ENCODE data around the gene EPHA1.

EPHA1 gene

DNA sequence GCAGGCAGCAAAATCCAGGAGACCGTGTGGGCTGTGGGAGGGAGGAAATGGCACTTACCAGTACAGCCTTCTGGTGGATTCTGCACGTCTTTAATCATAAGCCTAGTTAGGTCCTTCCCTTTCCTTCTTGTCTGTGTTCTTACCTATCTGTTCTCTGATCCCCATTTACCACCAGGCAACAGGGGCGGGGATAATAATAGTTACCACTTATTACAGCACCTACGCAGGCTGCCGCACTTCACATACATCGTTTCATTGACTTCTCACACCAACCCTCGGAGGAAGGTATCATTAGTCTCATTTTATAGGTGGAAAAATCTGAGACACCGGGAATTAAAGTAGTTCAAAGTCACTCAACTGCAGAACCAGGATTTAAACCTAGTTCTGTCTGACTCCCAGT, 4.5 kb upstream of the EPHA1 start:
- no peak overlapping the region for H3K4me3 ChIP-seq (ENCODE audit: control insufficient read depth, low read depth, low read length)
- no peak for TF ChIP-seq CTCF (conservative IDR thresholded peaks at IDR 0.05; ENCODE audit: control insufficient read depth, insufficient read depth, low read depth, low read length)

GRCh38 chr7:143411976-143412708, 3.5 kb upstream of the EPHA1 start:
- no peak for TF ChIP-seq CTCF (conservative IDR thresholded peaks at IDR 0.05; ENCODE audit: control insufficient read depth, insufficient read depth, low read depth, low read length)
- no peak for DNase-seq (ENCODE audit: low read depth)
- no peak overlapping the region for H3K4me3 ChIP-seq (ENCODE audit: control insufficient read depth, low read depth, low read length)

More for the DNA sequence above, 4.5 kb upstream of the EPHA1 start:
- DNase-seq (ENCODE audit: low read depth), result no peak

- DNase-seq (ENCODE audit: low read depth), result peak; percentile 81
- no peak overlapping the region for H3K4me3 ChIP-seq (ENCODE audit: control insufficient read depth, low read depth, low read length)
- TF ChIP-seq CTCF (conservative IDR thresholded peaks at IDR 0.05; ENCODE audit: control insufficient read depth, insufficient read depth, low read depth, low read length), result no peak
Observed at GRCh38 chr7:143410521-143411004, 1.9 kb upstream of the EPHA1 start.

DNA sequence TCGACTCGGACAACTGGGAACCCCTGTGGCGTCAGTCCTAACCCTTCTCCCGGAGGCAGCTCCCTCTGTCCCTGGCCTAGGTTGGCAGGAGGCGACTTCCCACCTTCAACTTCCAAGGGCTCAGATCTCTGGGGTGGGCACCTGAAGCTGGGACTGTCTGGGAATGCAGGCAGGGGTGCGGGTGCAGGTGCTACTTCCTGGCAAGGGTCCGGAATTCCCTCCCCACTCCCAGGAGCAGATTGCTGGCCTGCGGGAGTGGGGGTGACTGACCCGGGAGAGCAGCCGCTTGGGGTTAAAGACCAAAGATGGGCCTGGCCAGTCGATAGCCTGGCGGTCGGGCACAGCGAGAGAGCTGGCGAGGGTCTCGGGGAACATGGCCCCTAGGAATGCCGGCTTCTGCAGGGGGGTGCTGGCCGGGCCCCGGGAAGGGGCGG, 387 bp downstream of the EPHA1 start:
- no peak for TF ChIP-seq CTCF (conservative IDR thresholded peaks at IDR 0.05; ENCODE audit: control insufficient read depth, insufficient read depth, low read depth, low read length)
- no peak overlapping the region for H3K4me3 ChIP-seq (ENCODE audit: control insufficient read depth, low read depth, low read length)
- no peak for DNase-seq (ENCODE audit: low read depth)

DNA sequence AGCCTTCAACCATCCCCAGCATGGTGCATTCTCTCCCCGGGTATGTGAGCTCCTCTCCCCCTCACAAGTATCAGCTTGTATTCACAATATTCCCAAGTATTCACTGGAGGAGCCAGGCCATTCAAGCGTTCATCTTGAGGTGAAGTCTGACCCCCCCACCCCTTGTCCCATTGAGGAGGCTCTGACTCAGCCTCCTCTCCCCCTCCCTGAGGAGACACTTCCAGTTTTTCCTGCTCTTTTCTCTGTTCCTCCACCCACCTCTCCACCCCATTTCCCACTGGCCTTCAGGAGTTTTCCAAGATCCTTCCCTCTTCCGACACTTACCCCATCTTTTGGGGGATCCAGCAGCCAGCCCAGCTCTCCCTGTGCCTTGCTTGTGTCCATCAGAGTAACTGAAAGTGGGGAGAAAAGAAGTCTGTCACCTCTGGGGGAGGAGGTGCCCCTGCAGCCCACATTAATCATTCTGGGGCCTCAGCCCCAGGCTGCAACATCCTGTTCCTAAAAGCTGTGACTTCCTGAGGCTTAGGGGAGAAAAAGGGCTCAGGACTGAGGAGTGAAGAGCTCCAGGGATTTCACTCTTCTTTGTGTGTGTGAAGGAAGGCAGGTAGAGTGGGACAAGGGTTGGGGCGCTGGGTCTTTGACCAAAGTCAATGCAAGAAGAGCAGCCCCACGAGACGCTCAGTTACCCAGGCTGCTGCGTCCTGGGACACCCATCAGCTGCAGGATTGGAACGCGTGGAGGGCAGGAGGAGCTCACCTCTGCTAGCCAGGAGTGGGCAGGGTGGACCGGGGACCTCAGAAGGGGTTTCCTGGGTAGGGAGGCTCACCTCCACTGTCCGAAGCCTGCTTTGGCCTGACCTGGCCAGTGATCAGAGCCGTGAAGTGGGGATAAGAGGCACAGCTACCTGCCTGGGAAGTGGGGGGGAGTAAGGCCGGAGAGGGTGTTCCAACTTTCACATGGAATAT, 1.1 kb downstream of the EPHA1 start:
- H3K4me3 ChIP-seq (ENCODE audit: control insufficient read depth, low read depth, low read length), result no peak overlapping the region
- TF ChIP-seq CTCF (conservative IDR thresholded peaks at IDR 0.05; ENCODE audit: control insufficient read depth, insufficient read depth, low read depth, low read length), result no peak
- no peak for DNase-seq (ENCODE audit: low read depth)

- no peak for TF ChIP-seq CTCF (conservative IDR thresholded peaks at IDR 0.05; ENCODE audit: control insufficient read depth, insufficient read depth, low read depth, low read length)
Observed at GRCh38 chr7:143406002-143406357, 2.7 kb downstream of the EPHA1 start.

More at GRCh38 chr7:143406002-143406357, 2.7 kb downstream of the EPHA1 start:
- no peak for DNase-seq (ENCODE audit: low read depth)
- H3K4me3 ChIP-seq (ENCODE audit: control insufficient read depth, low read depth, low read length), result no peak overlapping the region

All from fibroblast of mammary gland (primary cell).